B cell (primary cell): Measurements from ENCODE around the gene EGFR. TPM values are rescaled to one million over a fixed set of nuclear protein-coding genes. Genes with fewer than 3 reads are reported as not detected.

Experiments used
- ATAC-seq: fragments of 200-7000 bp; cut with Tn5 transposase; one replicate; pipeline ENCODE4 v1.10.0; 2021; ENCODE audit warnings: low read depth, mild to moderate bottlenecking, moderate number of reproducible peaks, moderate library complexity
- CTCF ChIA-PET: fragments of 350-600 bp; sonication (Branson Sonifier 250); formaldehyde crosslinking; loops from one replicate; lab custom pipeline; 2021; ENCODE audit warnings: antibody characterized with exemption, inconsistent platforms; lab: Charles Lee
- POLR2A ChIA-PET: fragments of 350-600 bp; sonication (Branson Sonifier 250); formaldehyde crosslinking; loops from one replicate; lab custom pipeline; 2021; ENCODE audit warnings: antibody characterized with exemption; lab: Charles Lee
- DNase-seq: peaks from one replicate; pipeline ENCODE4 v3.0.0; 2013
- H2AFZ ChIP-seq: 2 replicates; pipeline ENCODE4 v1.6.1; 2012; ENCODE audit warnings: mild to moderate bottlenecking, low read depth, low read length; ENCODE audit not compliant: insufficient read depth, poor library complexity, severe bottlenecking
- H3K27ac ChIP-seq, 2 donors: 1 replicate in 1 of 2; 2 replicates in 1 of 2; pipeline ENCODE4 v1.5.1; 2012 to 2013; ENCODE audit warnings: low read length in 2 of 2, mild to moderate bottlenecking in 2 of 2, moderate library complexity in 1 of 2
- H3K27me3 ChIP-seq, 4 experiments: fragments of 200-600 bp in 1 of 4; sonication (generic) in 1 of 4; replicated peaks in 1 of 4; 1 replicate in 2 of 4; 2 replicates in 2 of 4; pipeline versions ENCODE4 v1.6.1 to v1.7.0; 2013 to 2016; ENCODE audit warnings: low read length in 3 of 4, mild to moderate bottlenecking in 2 of 4, mixed read lengths in 1 of 4, moderate library complexity in 1 of 4; ENCODE audit not compliant: insufficient read depth in 4 of 4, control insufficient read depth in 3 of 4; ENCODE audit errors: control extremely low read depth in 1 of 4
- H3K36me3 ChIP-seq, 2 experiments: replicated peaks in 1 of 2; 1 replicate in 1 of 2; 2 replicates in 1 of 2; pipeline versions ENCODE4 v1.6.1 to v1.7.1; 2013; ENCODE audit warnings: low read length in 1 of 2; ENCODE audit not compliant: insufficient read depth in 2 of 2, control insufficient read depth in 1 of 2; ENCODE audit errors: control extremely low read depth in 1 of 2, extremely low read depth in 1 of 2
- H3K4me1 ChIP-seq, 2 donors: fragments of 200-600 bp in 1 of 2; sonication (generic) in 1 of 2; 1 replicate in 1 of 2; 2 replicates in 1 of 2; pipeline versions ENCODE4 v1.5.1 to v1.6.1; 2013 to 2017; ENCODE audit warnings: low read length in 2 of 2; ENCODE audit not compliant: control insufficient read depth in 2 of 2, insufficient read depth in 2 of 2
- H3K4me2 ChIP-seq: replicated peaks from 2 replicates; pipeline ENCODE3; 2012; ENCODE audit warnings: mild to moderate bottlenecking, low read depth, low read length; ENCODE audit not compliant: poor library complexity, severe bottlenecking
- H3K4me3 ChIP-seq, 5 experiments: fragments of 200-600 bp in 1 of 5; sonication (generic) in 1 of 5; 1 replicate in 3 of 5; 2 replicates in 2 of 5; pipeline versions ENCODE4 v1.5.1 to v1.7.0; 2011 to 2016; ENCODE audit warnings: low read length in 4 of 5, mild to moderate bottlenecking in 4 of 5, low read depth in 2 of 5, control low read depth in 1 of 5, moderate library complexity in 1 of 5; ENCODE audit not compliant: insufficient read depth in 1 of 5; ENCODE audit errors: control extremely low read depth in 1 of 5, extremely low read depth in 1 of 5
- H3K79me2 ChIP-seq: fragments of 200-600 bp; sonication (generic); one replicate; pipeline ENCODE4 v1.6.0; 2016; ENCODE audit warnings: low read length; ENCODE audit not compliant: control insufficient read depth, insufficient read depth
- H3K9ac ChIP-seq: fragments of 200-600 bp; sonication (generic); 2 replicates; pipeline ENCODE4 v1.6.1; 2017; ENCODE audit warnings: mild to moderate bottlenecking, low read length, moderate library complexity
- H3K9me3 ChIP-seq, 3 donors: one replicate each; pipeline versions ENCODE4 v1.6.1 to v1.7.1; 2013; ENCODE audit warnings: low read length in 2 of 3; ENCODE audit not compliant: control insufficient read depth in 2 of 3, insufficient read depth in 1 of 3; ENCODE audit errors: control extremely low read depth in 1 of 3
- H4K20me1 ChIP-seq: 2 replicates; pipeline ENCODE4 v1.6.0; 2012; ENCODE audit warnings: mild to moderate bottlenecking, low read length; ENCODE audit not compliant: insufficient read depth, control insufficient read depth, poor library complexity, severe bottlenecking
- H3K27ac Mint-ChIP-seq: one replicate; pipeline ENCODE4 v1.8.0; 2021; ENCODE audit warnings: mixed read lengths
- H3K27me3 Mint-ChIP-seq: one replicate; pipeline ENCODE4 v1.8.0; 2021; ENCODE audit warnings: mixed read lengths
- H3K4me1 Mint-ChIP-seq: one replicate; pipeline ENCODE4 v1.8.0; 2021; ENCODE audit warnings: mixed read lengths
- H3K4me3 Mint-ChIP-seq: one replicate; pipeline ENCODE4 v1.8.0; 2021; ENCODE audit warnings: mixed read lengths
- H3K9me3 Mint-ChIP-seq: one replicate; pipeline ENCODE4 v1.8.0; 2022; ENCODE audit warnings: mixed read lengths; ENCODE audit not compliant: insufficient read depth
- CTCF ChIP-seq: fragments of 200-600 bp; IDR thresholded peaks from one replicate; pipeline ENCODE4 v1.8.0; 2022; ENCODE audit warnings: antibody characterized with exemption, mild to moderate bottlenecking
- EZH2 ChIP-seq: IDR thresholded peaks from 2 replicates; pipeline ENCODE4 v1.6.1; 2012; ENCODE audit warnings: borderline replicate concordance, low read depth, mild to moderate bottlenecking, moderate library complexity, low read length; ENCODE audit not compliant: insufficient read depth, poor library complexity, severe bottlenecking
- WGBS: methylation state at CpG from one replicate; pipeline ENCODE4 v1.1.5; 2013; ENCODE audit warnings: missing lambda C conversion rate; ENCODE audit not compliant: insufficient coverage; 5-methylcytosine and 5-hydroxymethylcytosine counted together
- intact Hi-C: fragments of 100-400 bp; cut with micrococcal nuclease; formaldehyde crosslinking; loops from one replicate; pipeline ENCODE4 v1.10.0; 2022
- polyA plus RNA-seq: library from polyadenylated mRNA; depleted of rRNA; stranded (reverse); fragments of >200 nt; gene quantifications from 2 replicates; pipeline ENCODE4 v1.2.3, GENCODE V29; 2012
- total RNA-seq, 2 donors: library from RNA; stranded (reverse); fragments of 120-200 nt in 1 of 2; gene quantifications; 1 replicate in 1 of 2; 2 replicates in 1 of 2; pipeline versions ENCODE4 v1.2.3 to v1.2.4, GENCODE V29; 2013 to 2022

EGFR gene
- total and polyA plus RNA-seq, 2 donors (not counting 1 experiment from before 2014, with no cell fraction given) = not detected

GRCh38 chr7:55108401-55108800 is 89.6 kb downstream of the EGFR start:
- no peaks in the 10 kb centered on the region for H3K9me3 Mint-ChIP-seq
- no peaks in the 10 kb centered on the region for H3K79me2 ChIP-seq
- no peak overlapping the region for H3K9ac ChIP-seq

GRCh38 chr7:55108818-55109217 is 90.0 kb downstream of the EGFR start:
- no peaks in the 10 kb centered on the region for H4K20me1 ChIP-seq
- H2AFZ ChIP-seq = no peak overlapping the region
- ChIA-PET CTCF (no interaction called here), POLR2A (no interaction called here)
- no peak for ATAC-seq
- intact Hi-C loops = no loop called here
- no peaks in the 10 kb centered on the region for H3K36me3 ChIP-seq
- H3K27ac ChIP-seq = no peak overlapping the region
- H3K4me1 ChIP-seq = no peaks in the 10 kb centered on the region
- no peaks in the 10 kb centered on the region for H3K9me3 ChIP-seq
- H3K4me1 Mint-ChIP-seq = no peaks in the 10 kb centered on the region
- H3K9ac ChIP-seq = no peak overlapping the region
- H3K9me3 Mint-ChIP-seq = no peaks in the 10 kb centered on the region
- H3K27ac Mint-ChIP-seq = no peak overlapping the region
- DNase-seq = no peak
- no peaks in the 10 kb centered on the region for H3K79me2 ChIP-seq
- WGBS = 62% methylated on average over 2 of the region's 3 CpGs
- H3K4me3 ChIP-seq = no peak overlapping the region
- H3K4me3 Mint-ChIP-seq = no peak overlapping the region
- peaks cover 33% of the 10 kb centered on the region for H3K27me3 Mint-ChIP-seq
- TF ChIP-seq EZH2 (no peak), CTCF (no peak)
- no peaks in the 10 kb centered on the region for H3K27me3 ChIP-seq
- no peak overlapping the region for H3K4me2 ChIP-seq

More at GRCh38 chr7:55108401-55108800, 89.6 kb downstream of the EGFR start:
- no peaks in the 10 kb centered on the region for H3K4me1 Mint-ChIP-seq
- DNase-seq (no peak), ATAC-seq (no peak)
- no peaks in the 10 kb centered on the region for H3K36me3 ChIP-seq
- no peaks in the 10 kb centered on the region for H3K4me1 ChIP-seq
- H3K27me3 ChIP-seq = no peaks in the 10 kb centered on the region
- ChIA-PET CTCF (no interaction called here), POLR2A (no interaction called here)
- H3K27ac Mint-ChIP-seq = no peak overlapping the region
- intact Hi-C loops = no loop called here
- WGBS = 100% methylated on average over 1 of the region's 5 CpGs
- H4K20me1 ChIP-seq = no peaks in the 10 kb centered on the region
- TF ChIP-seq CTCF = no peak
- TF ChIP-seq EZH2 = no peak
- H3K4me2 ChIP-seq = no peak overlapping the region
- no peak overlapping the region for H3K4me3 ChIP-seq
- no peak overlapping the region for H3K27ac ChIP-seq
- H3K4me3 Mint-ChIP-seq = no peak overlapping the region
- no peaks in the 10 kb centered on the region for H3K9me3 ChIP-seq
- H3K27me3 Mint-ChIP-seq = peaks cover 32% of the 10 kb centered on the region
- H2AFZ ChIP-seq = no peak overlapping the region
